GM12878 (cell line): ENCODE data around the gene CDH15. TPM values are rescaled to one million over a fixed set of nuclear protein-coding genes. Genes with fewer than 3 reads are reported as not detected.
A peak's percentile ranks its signal among the peaks of the same experiment; 100 is the strongest.

Experiments
- ATAC-seq: fragments of 200-7000 bp; cut with Tn5 transposase; 3 replicates; pipeline ENCODE4 v1.9.1; 2020; ENCODE audit warnings: mild to moderate bottlenecking, moderate library complexity
- BruUV-seq: library from RNA; stranded (reverse); fragments of 400-500 nt; replicated peaks from 2 replicates; lab custom pipeline; 2021; lab: Mats Ljungman, UMichigan
- CTCF ChIA-PET: fragments of 300-600 bp; sonication (Branson Sonifier 250); formaldehyde crosslinking; extraction: SDS; loops from one replicate; lab custom pipeline; 2021; ENCODE audit warnings: inconsistent platforms; lab: Yijun Ruan, JAX
- POLR2A ChIA-PET: fragments of 350-600 bp; formaldehyde crosslinking; extraction: SDS; loops from one replicate; lab custom pipeline; 2021; ENCODE audit warnings: inconsistent platforms; lab: Charles Lee
- RAD21 ChIA-PET: fragments of 300-600 bp; sonication (Branson Sonifier 250); formaldehyde crosslinking; loops from one replicate; lab custom pipeline; 2023; ENCODE audit warnings: antibody characterized with exemption; ENCODE audit not compliant: unreplicated experiment; lab: Charles Lee
- SMC1A ChIA-PET: fragments of 300-600 bp; sonication (Branson Sonifier 250); formaldehyde crosslinking; loops from one replicate; lab custom pipeline; 2023; ENCODE audit not compliant: unreplicated experiment, uncharacterized antibody; lab: Charles Lee
- DNase-seq: peaks from one replicate; pipeline ENCODE4 v3.0.0-alpha.2; 2011; ENCODE audit warnings: low read depth, low spot score
- FAIRE-seq: peaks from 3 replicates; lab custom pipeline; 2011; peaks lifted over from hg19 to GRCh38; lab: Jason Lieb, UNC
- H2AFZ ChIP-seq: 2 replicates; pipeline ENCODE4 v1.6.0; 2011; ENCODE audit warnings: low read depth, low read length, control low read depth; ENCODE audit not compliant: control insufficient read depth
- H3K27ac ChIP-seq: 2 replicates; pipeline ENCODE4 v1.5.1; 2011; ENCODE audit warnings: control low read depth; ENCODE audit not compliant: control insufficient read depth, insufficient read depth
- H3K27me3 ChIP-seq, 2 experiments: replicated peaks in 1 of 2; 2 replicates each; pipeline versions ENCODE4 v1.6.0 to v1.6.1; 2011; ENCODE audit warnings: low read length in 1 of 2; ENCODE audit not compliant: control insufficient read depth in 2 of 2, insufficient read depth in 2 of 2
- H3K36me3 ChIP-seq, 2 experiments: 2 replicates each; pipeline ENCODE4 v1.5.1; 2011; ENCODE audit warnings: low read length in 1 of 2; ENCODE audit not compliant: control insufficient read depth in 2 of 2, insufficient read depth in 2 of 2
- H3K4me1 ChIP-seq: 2 replicates; pipeline ENCODE4 v1.6.1; 2011; ENCODE audit warnings: mild to moderate bottlenecking, low read length, moderate library complexity, mixed read lengths; ENCODE audit not compliant: control insufficient read depth, insufficient read depth
- H3K4me2 ChIP-seq: 2 replicates; pipeline ENCODE4 v1.6.0; 2011; ENCODE audit warnings: control low read depth; ENCODE audit not compliant: control insufficient read depth, insufficient read depth
- H3K4me3 ChIP-seq: fragments of 200-600 bp; sonication (generic); 2 replicates; pipeline ENCODE4 v1.5.1; 2016
- H3K79me2 ChIP-seq: 2 replicates; pipeline ENCODE4 v1.6.0; 2011; ENCODE audit warnings: low read length; ENCODE audit not compliant: control insufficient read depth, insufficient read depth
- H3K9ac ChIP-seq: 2 replicates; pipeline ENCODE4 v1.8.0; 2011; ENCODE audit warnings: low read length, control low read depth, mixed read lengths; ENCODE audit not compliant: control insufficient read depth, insufficient read depth
- H3K9me3 ChIP-seq: replicated peaks from 3 replicates; pipeline ENCODE4 v1.5.1; 2011; ENCODE audit warnings: mild to moderate bottlenecking, low read length; ENCODE audit not compliant: control insufficient read depth, insufficient read depth
- H4K20me1 ChIP-seq: 2 replicates; pipeline ENCODE4 v1.6.0; 2011; ENCODE audit not compliant: control insufficient read depth, insufficient read depth
- E2F8 ChIP-seq: fragments of 450-650 bp; IDR thresholded peaks from 2 replicates; pipeline ENCODE4 v1.6.1; 2018; ENCODE audit warnings: mild to moderate bottlenecking, low read depth, moderate library complexity; ENCODE audit not compliant: partially characterized antibody
- MAX ChIP-seq: IDR thresholded peaks from 2 replicates; pipeline ENCODE4 v1.6.1; 2012; ENCODE audit warnings: low read depth, low read length, improper control_type of control experiment
- TCF7 ChIP-seq: IDR thresholded peaks from 2 replicates; pipeline ENCODE4 v1.6.1; 2014; ENCODE audit warnings: antibody characterized with exemption, borderline replicate concordance
- YBX1 ChIP-seq: fragments of 450-650 bp; IDR thresholded peaks from 2 replicates; pipeline ENCODE4 v1.6.1; 2016; ENCODE audit warnings: antibody characterized with exemption
- WGBS: methylation state at CpG from one replicate; pipeline ENCODE4 v1.1.6; 2016; ENCODE audit warnings: low lambda C conversion rate; ENCODE audit not compliant: insufficient replicate concordance, insufficient coverage; ENCODE audit errors: missing lambda C conversion rate; 5-methylcytosine and 5-hydroxymethylcytosine counted together
- in situ Hi-C: fragments of 300-500 bp; cut with MboI; formaldehyde crosslinking; loops from 9 replicates; pipeline ENCODE4 v1.14.3; 2018; ENCODE audit warnings: mixed read lengths
- intact Hi-C: fragments of 100-400 bp; cut with micrococcal nuclease; formaldehyde crosslinking; loops from one replicate; pipeline ENCODE4 v1.14.2; 2022; ENCODE audit not compliant: unreplicated experiment
- polyA plus RNA-seq, 11 experiments: library from polyadenylated mRNA; depleted of rRNA in 4 of 11; unstranded in 6 of 11; stranded (reverse) in 5 of 11; fragments of >200 nt; fragmentation: Nextera tagmentation in 4 of 11; fragmentation: Illumina TruSeq in 1 of 11; extraction: Ambion mirVana in 4 of 11; extraction: Trizol in 1 of 11; gene quantifications; 1 replicate in 1 of 11; 2 replicates in 10 of 11; pipeline versions ENCODE4 v1.2.1 to v1.2.3, GENCODE V29; 2011 to 2016; ENCODE audit warnings: inconsistent platforms in 2 of 11, missing spikeins in 2 of 11, low read depth in 1 of 11
- total RNA-seq, 4 experiments: library from RNA; depleted of rRNA in 3 of 4; stranded (reverse); fragments of >200 nt in 3 of 4; fragmentation: Illumina TruSeq in 1 of 4; extraction: Trizol in 1 of 4; gene quantifications; 2 replicates each; pipeline versions ENCODE4 v1.2.1 to v1.2.3, GENCODE V29; 2013 to 2021

Gene CDH15
- total and polyA plus RNA-seq, 10 of the 15 experiments (the other 5 are each of a cell fraction or from before 2014, with no cell fraction given): 0.02 to 0.06 TPM; not detected in 8

DNA sequence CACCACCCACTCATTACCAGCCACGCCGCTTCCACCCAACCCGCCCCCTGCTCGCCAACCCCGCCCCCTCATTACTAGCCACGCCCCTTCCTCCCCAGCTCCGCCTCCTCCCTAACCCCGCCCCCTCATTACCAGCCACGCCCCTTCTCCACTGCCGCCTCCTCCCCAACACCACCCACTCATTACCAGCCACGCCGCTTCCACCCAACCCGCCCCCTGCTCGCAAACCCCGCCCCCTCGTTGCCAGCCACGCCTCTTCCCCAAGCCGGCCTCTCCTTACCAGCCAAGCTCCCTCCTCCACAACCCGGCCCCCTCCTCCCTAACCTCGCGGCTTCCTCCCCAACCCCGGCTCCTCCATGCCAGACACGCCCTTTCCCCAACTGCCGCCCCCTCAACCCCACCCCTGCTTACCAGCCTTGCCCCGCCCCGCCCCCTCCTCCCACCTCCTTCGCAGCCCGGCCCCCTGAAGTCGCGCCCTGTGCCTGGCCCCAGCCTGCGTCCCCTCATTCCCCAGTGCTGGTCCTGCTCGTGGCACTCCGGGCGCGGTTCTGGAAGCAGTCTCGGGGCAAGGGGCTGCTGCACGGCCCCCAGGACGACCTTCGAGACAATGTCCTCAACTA is 21.5 kb downstream of the CDH15 start:
- ChIA-PET POLR2A (interaction anchor here (0.5 kb wide), 2 partner anchors 12 to 299 kb away, joined by 5 to 6 read pairs; no protein-coding TSS in a partner anchor), SMC1A (no interaction called here), RAD21 (interaction anchor here (0.7 to 1.2 kb wide), 5 partner anchors 19 to 336 kb away, joined by 3 to 6 read pairs (median 4); partner anchors contain the start of genes CDH15, GALNS and TRAPPC2L), CTCF (interaction anchor here (0.7 to 0.8 kb wide), 2 partner anchors 25 to 335 kb away, joined by 3 read pairs; no protein-coding TSS in a partner anchor)
- Histone ChIP-seq H3K9me3 (no peaks in the 10 kb centered on the region), H3K9ac (no peak overlapping the region), H3K4me1 (no peaks in the 10 kb centered on the region), H3K27me3 (no peaks in the 10 kb centered on the region), H3K27ac (no peak overlapping the region), H3K36me3 (no peaks in the 10 kb centered on the region), H3K4me3 (no peak overlapping the region), H4K20me1 (no peaks in the 10 kb centered on the region), H3K4me2 (no peak overlapping the region), H3K79me2 (no peaks in the 10 kb centered on the region), H2AFZ (no peak overlapping the region)
- in situ Hi-C loops (no loop called here), intact Hi-C loops (loop anchor here (2.0 kb wide), 1 partner anchor 20 kb away; no protein-coding TSS in a partner anchor)
- 48% methylated on average over 17 of the region's 39 CpGs for WGBS
- ATAC-seq (peak; percentile 11), FAIRE-seq (no peak), DNase-seq (no peak)
- TF ChIP-seq MAX: no peak
- no peak for TF ChIP-seq TCF7
- no peak for TF ChIP-seq YBX1
- no peak for TF ChIP-seq E2F8
- no TSS peak for BruUV-seq
